ENCODE measurements around the gene S100A7A.
"Not testable (repeated sequence)": the region's sequence is repeated elsewhere in the genome, so short reads cannot be mapped to it uniquely, and the experiment has no call there.

Gene S100A7A

GRCh38 chr1:153428073-153428638 lies 11.8 kb downstream of the S100A7A start:
- no peak for DNase-seq

- no peak for DNase-seq
Measured at GRCh38 chr1:153428791-153429190, 12.5 kb downstream of the S100A7A start.

GRCh38 chr1:153429266-153430165 lies 13.2 kb downstream of the S100A7A start:
- no peak for DNase-seq

GRCh38 chr1:153430166-153430553 lies 13.8 kb downstream of the S100A7A start:
- no peak for DNase-seq

GRCh38 chr1:153430561-153430960 lies 14.2 kb downstream of the S100A7A start:
- no peak for DNase-seq

GRCh38 chr1:153431002-153431401 lies 14.7 kb downstream of the S100A7A start:
- no peak for DNase-seq

GRCh38 chr1:153431427-153431826 lies 15.1 kb downstream of the S100A7A start:
- no peak for DNase-seq

GRCh38 chr1:153431928-153432327 lies 15.6 kb downstream of the S100A7A start:
- no peak for DNase-seq

- DNase-seq = no peak
Measured at GRCh38 chr1:153432874-153433681, 16.8 kb downstream of the S100A7A start.

- DNase-seq = no peak
Measured at GRCh38 chr1:153434746-153435455, 18.6 kb downstream of the S100A7A start.

GRCh38 chr1:153437236-153437635 lies 20.9 kb downstream of the S100A7A start:
- DNase-seq = no peak

GRCh38 chr1:153438599-153438998 lies 22.3 kb downstream of the S100A7A start:
- no peak for DNase-seq

GRCh38 chr1:153439273-153439672 lies 23.0 kb downstream of the S100A7A start:
- no peak for DNase-seq

GRCh38 chr1:153441238-153441755 lies 25.0 kb downstream of the S100A7A start:
- DNase-seq = no peak

- no peak for DNase-seq
Measured at GRCh38 chr1:153443486-153443885, 27.2 kb downstream of the S100A7A start.

GRCh38 chr1:153444078-153444477 lies 27.8 kb downstream of the S100A7A start:
- DNase-seq = no peak

- no peak for DNase-seq
Measured at GRCh38 chr1:153447498-153448170, 31.3 kb downstream of the S100A7A start.

- not testable (repeated sequence) for DNase-seq
Measured at GRCh38 chr1:153448851-153449250, 32.5 kb downstream of the S100A7A start.

- DNase-seq = no peak
Measured at GRCh38 chr1:153456396-153456795, 40.1 kb downstream of the S100A7A start.

- DNase-seq = no peak
Measured at GRCh38 chr1:153459655-153460054, 43.3 kb downstream of the S100A7A start.

GRCh38 chr1:153460551-153460950 lies 44.2 kb downstream of the S100A7A start, which contains the start of gene S100A7:
Gene S100A7, minus strand, starts transcription at chr1:153460651. Its CDS starts 1,638 bp downstream, at chr1:153459013.
- no peak for DNase-seq

- not testable (repeated sequence) for DNase-seq
Measured at GRCh38 chr1:153462741-153463140, 46.4 kb downstream of the S100A7A start.

Data from retina (tissue), 1 donor.